ENCODE results near the gene RNF208.

Gene RNF208

GRCh38 chr9:137191691-137192447 lies 30.2 kb downstream of the RNF208 start:
- DNase-seq (ENCODE audit: low read depth): no peak

DNA sequence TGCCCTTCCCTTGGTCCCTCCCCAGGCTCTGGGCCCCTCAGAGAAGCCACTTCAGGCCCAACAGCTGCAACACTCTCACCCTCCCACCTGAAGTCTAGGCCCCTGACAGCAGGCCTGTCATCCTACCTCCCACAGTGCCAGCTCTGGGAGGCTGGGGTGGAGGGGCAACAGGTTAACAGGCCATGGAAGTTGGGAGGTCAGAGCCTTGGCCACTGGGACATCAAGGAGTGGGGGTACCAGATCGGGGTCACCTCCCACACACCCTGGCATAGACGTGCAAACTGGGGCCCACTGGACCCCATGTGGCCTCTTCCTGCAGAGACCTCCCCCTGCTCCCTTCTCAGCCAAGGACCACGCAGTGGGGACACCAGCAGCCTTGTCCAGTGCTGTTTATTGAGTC lies 30.8 kb downstream of the RNF208 start:
- DNase-seq (ENCODE audit: low read depth): no peak

GRCh38 chr9:137190315-137190856 lies 31.7 kb downstream of the RNF208 start:
- DNase-seq (ENCODE audit: low read depth): no peak

DNA sequence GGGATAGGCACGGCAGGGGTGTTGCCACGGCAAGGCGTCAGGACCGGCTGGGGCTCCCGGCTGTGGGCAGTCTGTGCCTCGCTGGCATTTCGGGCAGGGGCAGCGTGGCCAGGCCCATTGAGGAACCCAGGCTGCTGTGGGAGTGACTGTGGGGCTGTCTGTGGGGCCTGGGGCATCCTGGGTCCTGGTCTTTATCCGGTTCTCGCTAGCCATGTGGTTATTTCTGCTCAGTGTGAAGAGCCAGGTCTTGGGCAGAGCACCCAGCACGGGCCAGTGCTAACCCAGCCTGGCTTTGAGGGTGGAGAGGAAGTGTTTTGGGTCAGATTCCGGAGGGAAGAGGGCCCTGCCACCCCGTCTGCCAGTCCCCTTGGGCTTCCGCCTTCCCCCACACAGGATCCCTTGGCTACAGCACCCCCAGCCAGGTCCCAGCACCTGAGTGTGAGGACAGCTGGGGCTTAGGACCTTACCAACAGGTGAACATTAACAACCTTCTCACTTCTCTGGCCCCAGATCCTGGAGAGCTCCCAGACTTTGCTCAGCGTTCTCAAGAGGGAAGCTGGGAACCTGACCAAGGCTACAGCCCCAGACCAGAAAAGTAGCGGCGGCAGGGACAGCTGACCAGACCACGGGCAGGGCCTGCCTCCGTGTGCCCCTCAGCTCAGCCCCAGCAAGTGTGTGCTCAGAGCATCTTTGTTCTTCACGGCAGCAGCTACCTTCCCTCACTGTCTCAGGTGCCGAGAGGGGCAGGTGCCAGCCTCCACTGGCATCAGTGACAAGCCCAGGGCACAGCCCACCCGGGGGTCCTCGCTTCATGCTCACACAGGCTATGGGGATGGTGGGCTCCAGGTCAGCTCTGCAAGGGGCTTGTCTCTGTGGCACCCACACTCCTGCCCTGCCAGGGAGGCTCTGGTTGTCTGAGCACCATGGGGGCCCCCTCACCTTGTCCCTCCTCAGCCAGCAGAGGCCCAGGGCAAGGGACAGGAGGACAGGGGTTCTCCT lies 32.4 kb downstream of the RNF208 start:
- no peak for DNase-seq (ENCODE audit: low read depth)

- peak; percentile 92 for DNase-seq (ENCODE audit: low read depth)
These were observed 33.3 kb downstream of the RNF208 start, which contains the start of the genes ANAPC2 and SSNA1 for GRCh38 chr9:137188490-137189296. Gene ANAPC2, minus strand, starts transcription at chr9:137188560. Its CDS starts 28 bp downstream, at chr9:137188532. Gene SSNA1, plus strand, starts transcription at chr9:137188676. Its CDS starts 51 bp downstream, at chr9:137188727.

DNA sequence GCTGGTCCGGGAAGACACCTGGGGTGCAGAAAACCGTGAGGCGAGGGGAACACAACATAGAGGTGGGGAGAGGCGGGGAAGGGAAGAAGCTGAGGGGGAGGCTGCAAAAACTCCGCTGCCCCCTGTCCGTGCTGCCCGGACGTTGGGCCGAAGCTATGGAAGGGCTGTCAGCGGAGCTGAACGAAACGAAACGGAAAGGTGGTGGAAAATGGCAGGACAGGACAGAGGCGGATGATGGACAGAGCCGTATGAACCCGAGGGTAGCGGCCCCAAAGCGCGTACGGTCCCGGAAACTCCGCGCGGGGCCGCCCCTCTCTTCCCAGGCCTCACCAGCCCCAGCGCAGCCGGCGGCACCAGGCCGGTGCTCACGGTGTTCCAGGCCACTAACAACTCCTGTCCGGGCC lies 34.0 kb downstream of the RNF208 start:
- no peak for DNase-seq (ENCODE audit: low read depth)

DNA sequence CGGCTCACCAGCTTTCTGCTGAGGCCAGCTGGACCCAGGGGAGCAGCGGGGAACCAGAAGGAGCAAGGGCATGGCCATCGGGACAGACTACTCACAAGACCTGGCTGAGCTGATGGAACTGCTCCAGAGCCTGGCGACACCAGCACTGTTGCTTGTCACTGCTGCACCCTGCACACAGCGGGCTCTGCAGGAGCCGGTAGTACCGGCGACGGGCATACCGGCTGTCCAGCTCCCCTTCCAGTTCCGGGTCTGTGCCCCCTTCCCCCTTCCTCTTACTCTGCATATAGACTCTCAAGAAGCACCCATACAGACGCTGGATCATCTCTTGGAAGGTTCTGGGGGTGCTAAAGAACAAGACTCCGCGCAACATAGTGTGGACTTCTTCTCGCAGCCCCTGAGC lies 34.7 kb downstream of the RNF208 start:
- DNase-seq (ENCODE audit: low read depth): no peak

- no peak for DNase-seq (ENCODE audit: low read depth)
These were observed 35.7 kb downstream of the RNF208 start for GRCh38 chr9:137186385-137186784.

DNA sequence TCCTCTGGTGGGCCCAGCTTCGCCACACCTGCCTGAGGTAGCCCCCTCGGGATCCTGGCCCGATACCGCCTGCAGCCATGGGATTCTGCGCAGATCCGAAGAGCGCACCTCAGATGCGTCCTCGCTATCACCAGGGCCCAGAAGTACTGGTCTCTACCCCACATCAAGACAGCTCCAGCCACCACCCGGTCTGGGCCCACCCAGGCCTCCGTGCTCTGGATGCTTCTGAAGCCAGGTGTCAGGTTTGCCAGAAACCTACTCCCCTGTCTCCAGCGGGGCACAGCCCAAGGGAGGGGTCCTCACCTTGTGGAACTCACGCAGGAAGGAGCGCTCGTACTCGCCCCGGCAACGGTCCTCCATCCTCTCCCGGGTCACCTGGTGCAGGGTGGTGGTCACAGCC lies 36.1 kb downstream of the RNF208 start:
- no peak for DNase-seq (ENCODE audit: low read depth)

GRCh38 chr9:137184881-137185660 lies 37.0 kb downstream of the RNF208 start:
- no peak for DNase-seq (ENCODE audit: low read depth)

DNA sequence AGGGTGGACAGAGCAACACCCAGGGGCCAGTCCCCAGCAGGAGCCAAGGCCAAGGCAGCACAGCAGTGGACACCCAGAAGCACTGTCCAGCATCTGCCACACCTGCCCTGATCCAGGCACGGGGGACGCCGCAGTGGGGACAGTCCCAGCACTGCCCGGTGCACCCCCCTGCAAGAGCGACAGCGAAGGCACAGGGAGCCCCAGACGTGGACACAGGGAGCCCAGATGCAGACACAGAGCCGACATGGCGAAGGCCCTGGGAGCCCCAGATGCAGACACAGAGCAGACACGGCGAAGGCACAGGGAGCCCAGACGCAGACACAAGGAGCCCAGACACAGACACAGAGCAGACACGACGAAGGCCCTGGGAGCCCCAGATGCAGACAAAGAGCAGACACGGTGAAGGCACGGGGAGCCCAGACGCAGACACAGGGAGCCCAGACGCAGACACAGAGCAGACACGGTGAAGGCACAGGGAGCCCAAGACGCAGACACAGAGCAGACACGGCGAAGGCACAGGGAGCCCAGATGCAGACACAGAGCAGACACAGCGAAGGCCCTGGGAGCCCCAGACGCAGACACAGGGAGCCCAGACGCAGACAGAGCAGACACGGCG lies 38.0 kb downstream of the RNF208 start:
- no peak for DNase-seq (ENCODE audit: low read depth)

- no peak for DNase-seq (ENCODE audit: low read depth)
These were observed 39.2 kb downstream of the RNF208 start for GRCh38 chr9:137182836-137183235.

DNA sequence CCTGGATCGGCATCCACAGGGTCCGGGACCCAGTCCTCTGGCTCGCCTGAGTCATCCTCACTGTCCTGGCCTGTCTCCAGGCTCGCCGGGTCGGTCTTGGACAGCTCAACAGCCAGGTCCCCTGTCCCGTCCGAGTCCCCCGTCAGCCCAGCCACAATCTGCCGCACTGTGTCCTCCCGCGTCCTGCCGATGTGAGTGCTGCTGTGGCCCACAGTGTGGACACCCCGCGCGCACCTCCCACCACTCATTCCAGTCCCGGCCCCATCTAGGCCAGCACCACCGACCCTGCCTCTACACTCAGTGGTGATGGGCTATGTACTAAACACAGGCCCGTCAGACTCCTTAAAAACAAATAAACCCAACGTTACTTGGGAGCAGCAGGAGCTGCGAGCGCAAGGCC lies 40.4 kb downstream of the RNF208 start:
- no peak for DNase-seq (ENCODE audit: low read depth)

- DNase-seq (ENCODE audit: low read depth): no peak
These were observed 41.5 kb downstream of the RNF208 start for GRCh38 chr9:137180491-137180890.

GRCh38 chr9:137179761-137180160 lies 42.3 kb downstream of the RNF208 start:
- DNase-seq (ENCODE audit: low read depth): no peak

DNA sequence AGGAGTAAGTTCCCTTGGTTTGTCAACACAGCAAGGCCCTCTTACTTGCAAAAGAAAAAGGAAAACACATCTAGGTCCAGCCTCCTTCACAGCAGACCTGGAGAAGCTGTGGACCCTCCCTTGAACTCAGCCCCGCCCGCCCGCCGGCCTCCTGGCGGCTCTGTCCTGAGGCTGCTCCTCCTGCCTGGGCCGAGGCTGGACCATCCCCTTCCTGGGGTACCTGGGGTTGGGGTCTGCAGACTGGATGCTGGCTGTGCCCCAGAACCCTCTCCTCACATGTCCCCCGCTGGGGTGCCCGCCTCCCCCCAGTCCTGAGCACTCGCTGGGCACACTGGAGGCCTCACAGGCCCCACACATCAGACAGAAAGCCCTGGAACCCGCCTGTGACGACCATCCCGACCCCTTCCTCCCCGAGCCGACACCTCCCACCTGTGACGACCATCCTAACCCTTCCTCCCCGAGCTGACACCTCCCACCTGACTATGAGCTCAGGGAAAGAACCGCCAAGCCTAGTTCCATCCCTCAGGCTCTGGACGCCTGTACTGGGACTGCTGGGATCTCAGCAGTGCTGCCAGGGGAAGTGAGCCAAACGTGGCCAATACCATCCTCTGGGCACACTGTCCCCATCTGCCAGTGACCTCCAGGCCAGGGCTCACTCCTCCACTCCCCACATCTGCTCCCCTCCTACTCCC lies 43.0 kb downstream of the RNF208 start:
- no peak for DNase-seq (ENCODE audit: low read depth)

- DNase-seq (ENCODE audit: low read depth): no peak
These were observed 43.7 kb downstream of the RNF208 start for GRCh38 chr9:137178201-137178938.

DNA sequence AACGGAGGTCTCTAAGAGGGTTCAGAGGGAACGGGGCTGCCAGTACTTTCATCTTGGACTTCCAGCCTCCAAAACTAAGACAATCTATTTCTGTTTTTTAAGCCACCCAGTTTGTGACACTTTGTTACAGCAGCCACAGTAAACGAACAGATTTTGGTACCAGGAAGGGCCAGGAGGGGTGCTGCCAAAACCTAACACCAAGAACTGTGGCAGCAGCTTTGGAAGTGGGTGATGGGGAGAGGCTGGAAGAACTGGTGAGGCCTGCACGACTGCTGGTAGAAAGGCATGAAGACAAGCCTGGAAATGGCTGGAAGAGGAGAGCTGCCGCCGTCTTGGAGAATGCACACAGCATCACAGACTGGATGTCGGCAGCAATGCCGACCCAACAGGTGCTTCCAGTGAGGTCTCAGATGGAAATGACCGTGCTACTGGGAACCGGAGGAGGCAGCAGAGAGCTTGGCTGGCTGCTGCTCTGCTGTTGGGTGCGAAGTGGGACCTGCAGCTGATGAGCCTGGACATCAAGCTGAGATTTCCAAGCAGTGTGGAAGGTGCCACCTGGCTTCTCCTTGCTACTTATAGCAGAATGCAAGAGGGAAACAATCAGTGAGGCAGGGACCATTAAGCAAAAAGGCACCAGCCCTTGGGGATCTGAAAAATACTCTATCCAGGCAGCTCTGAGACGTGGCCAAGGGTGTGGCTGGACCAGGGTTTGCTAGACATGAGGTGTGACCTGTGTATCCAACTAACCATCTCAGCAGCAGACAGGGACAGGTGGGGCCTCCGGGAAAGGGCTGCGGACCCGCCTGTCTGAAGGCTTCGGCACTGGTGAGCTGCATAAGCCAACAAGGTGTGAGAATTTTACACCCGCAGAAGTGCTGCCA lies 45.5 kb downstream of the RNF208 start:
- no peak for DNase-seq (ENCODE audit: low read depth)
